B cell (primary cell): Measurements from ENCODE around the gene FNDC11. TPM values are rescaled to one million over a fixed set of nuclear protein-coding genes. Genes with fewer than 3 reads are reported as not detected.

Source experiments
- ATAC-seq: fragments of 200-7000 bp; cut with Tn5 transposase; one replicate; pipeline ENCODE4 v1.10.0; 2021; ENCODE audit warnings: low read depth, mild to moderate bottlenecking, moderate number of reproducible peaks, moderate library complexity
- CTCF ChIA-PET: fragments of 350-600 bp; sonication (Branson Sonifier 250); formaldehyde crosslinking; loops from one replicate; lab custom pipeline; 2021; ENCODE audit warnings: antibody characterized with exemption, inconsistent platforms; lab: Charles Lee
- POLR2A ChIA-PET: fragments of 350-600 bp; sonication (Branson Sonifier 250); formaldehyde crosslinking; loops from one replicate; lab custom pipeline; 2021; ENCODE audit warnings: antibody characterized with exemption; lab: Charles Lee
- DNase-seq: peaks from one replicate; pipeline ENCODE4 v3.0.0; 2013
- H2AFZ ChIP-seq: 2 replicates; pipeline ENCODE4 v1.6.1; 2012; ENCODE audit warnings: mild to moderate bottlenecking, low read depth, low read length; ENCODE audit not compliant: insufficient read depth, poor library complexity, severe bottlenecking
- H3K27ac ChIP-seq, 2 donors: 1 replicate in 1 of 2; 2 replicates in 1 of 2; pipeline ENCODE4 v1.5.1; 2012 to 2013; ENCODE audit warnings: low read length in 2 of 2, mild to moderate bottlenecking in 2 of 2, moderate library complexity in 1 of 2
- H3K27me3 ChIP-seq, 4 experiments: fragments of 200-600 bp in 1 of 4; sonication (generic) in 1 of 4; replicated peaks in 1 of 4; 1 replicate in 2 of 4; 2 replicates in 2 of 4; pipeline versions ENCODE4 v1.6.1 to v1.7.0; 2013 to 2016; ENCODE audit warnings: low read length in 3 of 4, mild to moderate bottlenecking in 2 of 4, mixed read lengths in 1 of 4, moderate library complexity in 1 of 4; ENCODE audit not compliant: insufficient read depth in 4 of 4, control insufficient read depth in 3 of 4; ENCODE audit errors: control extremely low read depth in 1 of 4
- H3K36me3 ChIP-seq, 2 experiments: replicated peaks in 1 of 2; 1 replicate in 1 of 2; 2 replicates in 1 of 2; pipeline versions ENCODE4 v1.6.1 to v1.7.1; 2013; ENCODE audit warnings: low read length in 1 of 2; ENCODE audit not compliant: insufficient read depth in 2 of 2, control insufficient read depth in 1 of 2; ENCODE audit errors: control extremely low read depth in 1 of 2, extremely low read depth in 1 of 2
- H3K4me1 ChIP-seq, 2 donors: fragments of 200-600 bp in 1 of 2; sonication (generic) in 1 of 2; 1 replicate in 1 of 2; 2 replicates in 1 of 2; pipeline versions ENCODE4 v1.5.1 to v1.6.1; 2013 to 2017; ENCODE audit warnings: low read length in 2 of 2; ENCODE audit not compliant: control insufficient read depth in 2 of 2, insufficient read depth in 2 of 2
- H3K4me2 ChIP-seq: replicated peaks from 2 replicates; pipeline ENCODE3; 2012; ENCODE audit warnings: mild to moderate bottlenecking, low read depth, low read length; ENCODE audit not compliant: poor library complexity, severe bottlenecking
- H3K4me3 ChIP-seq, 5 experiments: fragments of 200-600 bp in 1 of 5; sonication (generic) in 1 of 5; 1 replicate in 3 of 5; 2 replicates in 2 of 5; pipeline versions ENCODE4 v1.5.1 to v1.7.0; 2011 to 2016; ENCODE audit warnings: low read length in 4 of 5, mild to moderate bottlenecking in 4 of 5, low read depth in 2 of 5, control low read depth in 1 of 5, moderate library complexity in 1 of 5; ENCODE audit not compliant: insufficient read depth in 1 of 5; ENCODE audit errors: control extremely low read depth in 1 of 5, extremely low read depth in 1 of 5
- H3K79me2 ChIP-seq: fragments of 200-600 bp; sonication (generic); one replicate; pipeline ENCODE4 v1.6.0; 2016; ENCODE audit warnings: low read length; ENCODE audit not compliant: control insufficient read depth, insufficient read depth
- H3K9ac ChIP-seq: fragments of 200-600 bp; sonication (generic); 2 replicates; pipeline ENCODE4 v1.6.1; 2017; ENCODE audit warnings: mild to moderate bottlenecking, low read length, moderate library complexity
- H3K9me3 ChIP-seq, 3 donors: one replicate each; pipeline versions ENCODE4 v1.6.1 to v1.7.1; 2013; ENCODE audit warnings: low read length in 2 of 3; ENCODE audit not compliant: control insufficient read depth in 2 of 3, insufficient read depth in 1 of 3; ENCODE audit errors: control extremely low read depth in 1 of 3
- H4K20me1 ChIP-seq: 2 replicates; pipeline ENCODE4 v1.6.0; 2012; ENCODE audit warnings: mild to moderate bottlenecking, low read length; ENCODE audit not compliant: insufficient read depth, control insufficient read depth, poor library complexity, severe bottlenecking
- H3K27ac Mint-ChIP-seq: one replicate; pipeline ENCODE4 v1.8.0; 2021; ENCODE audit warnings: mixed read lengths
- H3K27me3 Mint-ChIP-seq: one replicate; pipeline ENCODE4 v1.8.0; 2021; ENCODE audit warnings: mixed read lengths
- H3K4me1 Mint-ChIP-seq: one replicate; pipeline ENCODE4 v1.8.0; 2021; ENCODE audit warnings: mixed read lengths
- H3K4me3 Mint-ChIP-seq: one replicate; pipeline ENCODE4 v1.8.0; 2021; ENCODE audit warnings: mixed read lengths
- H3K9me3 Mint-ChIP-seq: one replicate; pipeline ENCODE4 v1.8.0; 2022; ENCODE audit warnings: mixed read lengths; ENCODE audit not compliant: insufficient read depth
- EZH2 ChIP-seq: IDR thresholded peaks from 2 replicates; pipeline ENCODE4 v1.6.1; 2012; ENCODE audit warnings: borderline replicate concordance, low read depth, mild to moderate bottlenecking, moderate library complexity, low read length; ENCODE audit not compliant: insufficient read depth, poor library complexity, severe bottlenecking
- WGBS: methylation state at CpG from one replicate; pipeline ENCODE4 v1.1.5; 2013; ENCODE audit warnings: missing lambda C conversion rate; ENCODE audit not compliant: insufficient coverage; 5-methylcytosine and 5-hydroxymethylcytosine counted together
- intact Hi-C: fragments of 100-400 bp; cut with micrococcal nuclease; formaldehyde crosslinking; loops from one replicate; pipeline ENCODE4 v1.10.0; 2022
- polyA plus RNA-seq: library from polyadenylated mRNA; depleted of rRNA; stranded (reverse); fragments of >200 nt; gene quantifications from 2 replicates; pipeline ENCODE4 v1.2.3, GENCODE V29; 2012
- total RNA-seq, 2 donors: library from RNA; stranded (reverse); fragments of 120-200 nt in 1 of 2; gene quantifications; 1 replicate in 1 of 2; 2 replicates in 1 of 2; pipeline versions ENCODE4 v1.2.3 to v1.2.4, GENCODE V29; 2013 to 2022
- TF ChIP-seq, protein P1 (sequence below): fragments of 200-600 bp; IDR thresholded peaks from one replicate; pipeline ENCODE4 v1.8.0; 2022; ENCODE audit warnings: antibody characterized with exemption, mild to moderate bottlenecking

FNDC11 gene
- total and polyA plus RNA-seq, 2 donors (not counting 1 experiment from before 2014, with no cell fraction given), result 3.8 to 34.2 TPM

DNA sequence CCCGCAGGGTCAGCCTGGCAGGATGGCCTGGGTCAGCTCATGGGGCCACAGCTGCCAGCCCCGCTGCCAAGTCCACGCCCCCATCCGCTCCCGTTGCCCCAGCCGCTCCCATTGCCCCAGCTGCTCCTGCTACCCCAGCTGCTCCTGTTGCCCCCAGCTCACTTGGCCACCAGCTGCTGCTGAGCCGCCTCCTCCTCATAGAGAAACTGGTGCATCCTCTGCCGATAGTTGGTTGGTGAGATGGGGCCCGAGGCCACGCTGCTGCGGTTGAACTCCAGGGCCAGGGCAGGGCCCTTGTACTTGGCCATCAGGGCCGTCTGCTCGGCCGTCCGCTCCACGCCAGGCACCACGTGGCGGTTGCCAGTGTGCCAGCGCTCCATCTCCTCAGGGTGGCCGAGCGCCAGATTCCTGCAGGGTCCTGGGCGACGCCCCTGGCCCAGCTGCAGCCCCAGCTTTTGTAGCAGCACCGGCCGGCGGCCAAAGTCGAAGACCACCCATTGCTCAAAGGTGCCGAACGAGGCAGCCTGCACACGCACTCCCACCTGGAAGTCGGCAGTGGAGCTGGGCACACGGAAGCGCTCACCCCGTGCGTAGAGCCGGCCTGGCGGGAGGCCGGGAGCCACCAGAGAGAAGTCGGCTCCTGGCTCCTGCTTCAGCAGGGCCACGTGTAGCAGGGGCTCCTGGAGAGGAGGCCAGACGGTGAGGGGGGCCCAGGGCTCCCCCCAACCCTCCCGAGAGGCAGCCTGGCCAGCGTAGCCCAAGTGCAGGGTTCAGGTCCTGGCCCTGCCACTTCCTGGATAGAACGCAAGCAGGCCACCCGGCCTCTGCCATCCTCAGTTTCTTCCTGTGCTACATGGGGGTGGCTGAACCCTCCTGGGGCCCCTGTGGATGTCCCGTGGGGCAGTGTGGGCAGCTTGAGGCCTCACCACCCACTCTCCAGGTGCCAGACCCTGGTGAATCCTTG, 15.3 kb downstream of the FNDC11 start:
- Histone ChIP-seq H3K27me3 (no peaks in the 10 kb centered on the region), H3K36me3 (peaks cover 0 to 32% of the 10 kb centered on the region in 2 experiments), H3K9ac (peak overlapping the region; percentile 59), H4K20me1 (peaks cover 78% of the 10 kb centered on the region), H2AFZ (no peak overlapping the region), H3K79me2 (peaks cover 28% of the 10 kb centered on the region), H3K4me2 (peak overlapping the region; percentile 87), H3K9me3 (peaks cover 0 to 7% (median 0%) of the 10 kb centered on the region in 3 donors), H3K27ac (no peak overlapping the region), H3K4me1 (peaks cover 43 to 60% of the 10 kb centered on the region in 2 donors), H3K4me3 (peak overlapping the region in 4 of 5 experiments; percentile 44 to 64 (median 49))
- intact Hi-C loops, result no loop called here
- POLR2A ChIA-PET, result interaction anchor here (1.1 to 2.3 kb wide), 3 partner anchors 14 to 32 kb away, joined by 4 to 16 read pairs (median 10); partner anchors contain the start of gene FNDC11
- CTCF ChIA-PET, result interaction anchor here (0.7 to 3.7 kb wide), 2 partner anchors 12 to 31 kb away, joined by 3 to 17 read pairs; partner anchors contain the start of gene PTK6
- Mint-ChIP-seq H3K27ac (no peak overlapping the region), H3K27me3 (no peaks in the 10 kb centered on the region), H3K9me3 (no peaks in the 10 kb centered on the region), H3K4me3 (peak overlapping the region; percentile 88), H3K4me1 (peaks cover 31% of the 10 kb centered on the region)
- TF ChIP-seq EZH2, result no peak
- TF ChIP-seq, protein P1, sequence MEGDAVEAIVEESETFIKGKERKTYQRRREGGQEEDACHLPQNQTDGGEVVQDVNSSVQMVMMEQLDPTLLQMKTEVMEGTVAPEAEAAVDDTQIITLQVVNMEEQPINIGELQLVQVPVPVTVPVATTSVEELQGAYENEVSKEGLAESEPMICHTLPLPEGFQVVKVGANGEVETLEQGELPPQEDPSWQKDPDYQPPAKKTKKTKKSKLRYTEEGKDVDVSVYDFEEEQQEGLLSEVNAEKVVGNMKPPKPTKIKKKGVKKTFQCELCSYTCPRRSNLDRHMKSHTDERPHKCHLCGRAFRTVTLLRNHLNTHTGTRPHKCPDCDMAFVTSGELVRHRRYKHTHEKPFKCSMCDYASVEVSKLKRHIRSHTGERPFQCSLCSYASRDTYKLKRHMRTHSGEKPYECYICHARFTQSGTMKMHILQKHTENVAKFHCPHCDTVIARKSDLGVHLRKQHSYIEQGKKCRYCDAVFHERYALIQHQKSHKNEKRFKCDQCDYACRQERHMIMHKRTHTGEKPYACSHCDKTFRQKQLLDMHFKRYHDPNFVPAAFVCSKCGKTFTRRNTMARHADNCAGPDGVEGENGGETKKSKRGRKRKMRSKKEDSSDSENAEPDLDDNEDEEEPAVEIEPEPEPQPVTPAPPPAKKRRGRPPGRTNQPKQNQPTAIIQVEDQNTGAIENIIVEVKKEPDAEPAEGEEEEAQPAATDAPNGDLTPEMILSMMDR, result no peak
- ATAC-seq, result no peak
- 77% methylated on average over 39 of the region's 46 CpGs for WGBS
- DNase-seq, result peak; percentile 44
